ENCODE results near the gene CREB5.

DNA sequence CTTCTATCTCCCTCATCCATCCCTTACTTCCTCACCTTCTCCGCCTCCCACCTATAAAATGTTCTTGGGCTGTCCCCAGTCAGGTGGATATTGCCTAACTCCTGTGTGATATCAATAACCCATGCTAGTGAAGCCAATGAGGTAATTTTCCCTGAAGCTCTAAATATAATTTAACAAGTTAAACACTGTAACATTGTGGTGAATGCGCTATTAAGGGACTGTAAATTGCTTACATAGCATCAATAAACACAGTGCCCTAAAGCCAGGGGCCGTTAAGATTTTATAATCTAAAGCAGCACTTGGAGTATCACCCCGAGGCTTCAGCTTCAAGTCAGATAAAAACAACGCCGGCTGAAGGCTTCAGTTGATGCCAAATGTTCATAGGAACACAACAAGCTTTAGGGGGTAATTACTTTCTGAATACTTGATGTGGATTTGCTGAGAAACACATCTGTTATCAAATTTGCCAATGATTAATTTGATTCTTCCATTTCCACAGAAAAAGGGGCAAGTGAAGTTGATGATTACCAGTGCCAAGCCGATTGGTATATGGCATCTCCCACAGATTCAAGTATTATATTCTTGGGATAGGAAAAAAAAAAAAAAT, 138.4 kb downstream of the CREB5 start:
- no peak for TF ChIP-seq CTCF (IDR thresholded peaks at IDR 0.05)
- no peak for TF ChIP-seq POLR2A (IDR thresholded peaks at IDR 0.05)
- no peak for TF ChIP-seq EP300 (IDR thresholded peaks at IDR 0.05)
- TF ChIP-seq POLR2AphosphoS5 (IDR thresholded peaks at IDR 0.05), result no peak
